HG03442 (cell line): ENCODE measurements around the gene RARS1.

ENCODE experiments used
- ATAC-seq: cut with Tn5 transposase; IDR thresholded peaks from one replicate; pipeline ENCODE4 v1.9.1; 2021; ENCODE audit warnings: mild to moderate bottlenecking, moderate library complexity; ENCODE audit not compliant: unreplicated experiment

The RARS1 gene

GRCh38 chr5:168553377-168554130, 67.3 kb downstream of the RARS1 start:
- ATAC-seq, result no peak

GRCh38 chr5:168557389-168557788, 71.1 kb downstream of the RARS1 start:
- no peak for ATAC-seq

GRCh38 chr5:168562279-168562678, 76.0 kb downstream of the RARS1 start:
- no peak for ATAC-seq

GRCh38 chr5:168563959-168564358, 77.7 kb downstream of the RARS1 start:
- ATAC-seq, result no peak

GRCh38 chr5:168568738-168569137, 82.5 kb downstream of the RARS1 start:
- ATAC-seq, result no peak
